GM19023 (cell line): Measurements from ENCODE around the gene FNDC11.

ENCODE experiments used
- ATAC-seq: cut with Tn5 transposase; IDR thresholded peaks from one replicate; pipeline ENCODE4 v1.9.1; 2021; ENCODE audit warnings: mild to moderate bottlenecking, moderate library complexity; ENCODE audit not compliant: unreplicated experiment

The FNDC11 gene

GRCh38 chr20:63577317-63577894 lies 23.4 kb downstream of the FNDC11 start:
- no peak for ATAC-seq

- no peak for ATAC-seq
These were observed 24.5 kb downstream of the FNDC11 start for GRCh38 chr20:63578224-63579016.

GRCh38 chr20:63579017-63579694 lies 25.2 kb downstream of the FNDC11 start:
- ATAC-seq, result no peak

GRCh38 chr20:63580796-63581461 lies 27.0 kb downstream of the FNDC11 start:
- ATAC-seq, result no peak

- ATAC-seq, result no peak
These were observed 28.6 kb downstream of the FNDC11 start for GRCh38 chr20:63582382-63583063.

GRCh38 chr20:63585616-63586565 lies 31.9 kb downstream of the FNDC11 start:
- ATAC-seq, result no peak

GRCh38 chr20:63586797-63587196 lies 32.8 kb downstream of the FNDC11 start:
- no peak for ATAC-seq

- no peak for ATAC-seq
These were observed 33.3 kb downstream of the FNDC11 start for GRCh38 chr20:63587256-63587655.

GRCh38 chr20:63587776-63588591 lies 34.0 kb downstream of the FNDC11 start:
- no peak for ATAC-seq

GRCh38 chr20:63588641-63589041 lies 34.7 kb downstream of the FNDC11 start:
- no peak for ATAC-seq

- no peak for ATAC-seq
These were observed 35.6 kb downstream of the FNDC11 start for GRCh38 chr20:63589261-63590217.

GRCh38 chr20:63590218-63591146 lies 36.5 kb downstream of the FNDC11 start:
- no peak for ATAC-seq

- ATAC-seq, result no peak
These were observed 37.2 kb downstream of the FNDC11 start for GRCh38 chr20:63591147-63591533.

GRCh38 chr20:63591786-63592355 lies 37.9 kb downstream of the FNDC11 start:
- no peak for ATAC-seq

GRCh38 chr20:63592661-63593060 lies 38.7 kb downstream of the FNDC11 start:
- ATAC-seq, result no peak

- ATAC-seq, result no peak
These were observed 40.1 kb downstream of the FNDC11 start for GRCh38 chr20:63594043-63594561.
